DND-41 (cell line): ENCODE measurements around the gene NRBP1.

Experiments
- CTCF ChIP-seq: IDR thresholded peaks from 2 replicates; pipeline ENCODE4 v1.5.1; 2012; ENCODE audit warnings: borderline replicate concordance, low read length, moderate library complexity, mild to moderate bottlenecking; ENCODE audit not compliant: poor library complexity, severe bottlenecking; ENCODE audit errors: extremely low read depth
- EZH2 ChIP-seq: IDR thresholded peaks from 3 replicates; pipeline ENCODE4 v1.6.1; 2012; ENCODE audit warnings: borderline replicate concordance, low read depth, mild to moderate bottlenecking, moderate library complexity, low read length, inconsistent platforms; ENCODE audit not compliant: severe bottlenecking

- TF ChIP-seq CTCF (no peak), EZH2 (no peak)
Measured at GRCh38 chr2:27471961-27472360, 43.5 kb downstream of the NRBP1 start.
